Neural crest cell (in vitro differentiated cells): ENCODE measurements around the gene SLC46A2. TPM values are rescaled to one million over a fixed set of nuclear protein-coding genes. Genes with fewer than 3 reads are reported as not detected.

Experiments
- DNase-seq: peaks from one replicate; pipeline ENCODE4 v3.0.0; 2021; ENCODE audit warnings: low read depth, mixed read lengths, low spot score
- H3K27ac Mint-ChIP-seq: one replicate; pipeline ENCODE4 v1.8.0; 2021; ENCODE audit warnings: mild to moderate bottlenecking, mixed read lengths; ENCODE audit not compliant: unreplicated experiment
- H3K27me3 Mint-ChIP-seq: 2 replicates; pipeline ENCODE4 v1.8.0; 2021; ENCODE audit warnings: low read depth, mild to moderate bottlenecking, mixed read lengths
- H3K36me3 Mint-ChIP-seq: 2 replicates; pipeline ENCODE4 v1.8.0; 2021; ENCODE audit warnings: low read depth, mild to moderate bottlenecking, mixed read lengths
- H3K4me1 Mint-ChIP-seq: 2 replicates; pipeline ENCODE4 v1.8.0; 2021; ENCODE audit warnings: mixed read lengths
- H3K4me3 Mint-ChIP-seq: one replicate; pipeline ENCODE4 v1.8.0; 2021; ENCODE audit warnings: mild to moderate bottlenecking, mixed read lengths
- H3K9me3 Mint-ChIP-seq: 2 replicates; pipeline ENCODE4 v1.8.0; 2021; ENCODE audit warnings: mixed read lengths
- total RNA-seq: library from RNA; stranded (reverse); gene quantifications from 2 replicates; pipeline ENCODE4 v1.2.1, GENCODE V29; 2021
- TF ChIP-seq, protein P1 (sequence below): fragments of 200-600 bp; sonication (generic); conservative IDR thresholded peaks from 2 replicates; pipeline ENCODE4 v1.5.0; 2021; ENCODE audit warnings: antibody characterized with exemption, mild to moderate bottlenecking

SLC46A2 gene
- total RNA-seq, 1 donor from 2014 or later, result not detected

DNA sequence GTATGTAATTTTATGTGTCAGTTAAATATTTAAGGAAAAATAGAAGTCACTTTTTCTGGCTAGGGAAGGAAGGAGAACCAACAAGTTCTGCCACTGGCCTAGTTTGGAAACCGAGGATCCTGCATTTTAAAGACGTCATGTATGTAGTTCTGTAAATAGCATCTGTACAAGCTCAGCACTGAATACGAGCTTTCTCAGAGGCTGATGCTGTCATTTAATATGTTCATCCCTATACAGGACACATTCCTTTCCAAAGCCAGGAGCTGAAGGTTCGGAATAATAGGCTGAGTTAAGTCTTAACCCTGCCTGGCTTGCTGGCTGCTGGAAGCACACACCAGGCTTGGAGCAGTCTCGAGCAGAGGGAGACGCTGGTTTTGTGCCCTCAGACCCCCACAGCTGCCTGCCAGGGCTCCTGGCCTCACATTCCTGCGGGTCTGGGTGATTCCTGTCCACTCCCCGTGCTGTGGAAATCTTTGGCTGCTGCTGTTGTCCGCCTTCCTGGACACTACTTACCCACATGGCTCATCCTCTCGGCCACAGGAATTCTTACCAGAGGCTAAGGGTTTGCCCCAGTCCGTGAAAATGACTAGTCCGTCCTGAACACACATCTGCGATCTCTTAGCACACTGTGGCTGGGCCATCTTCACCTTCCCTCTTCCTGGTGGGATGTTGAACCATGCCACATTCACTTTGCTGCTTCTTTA, 36.6 kb downstream of the SLC46A2 start:
- peaks cover under 1% of the 10 kb centered on the region for H3K4me1 Mint-ChIP-seq
- no peaks in the 10 kb centered on the region for H3K27me3 Mint-ChIP-seq
- H3K27ac Mint-ChIP-seq, result no peak overlapping the region
- H3K9me3 Mint-ChIP-seq, result no peaks in the 10 kb centered on the region
- H3K36me3 Mint-ChIP-seq, result peaks cover 2% of the 10 kb centered on the region
- H3K4me3 Mint-ChIP-seq, result no peak overlapping the region
- TF ChIP-seq, protein P1, sequence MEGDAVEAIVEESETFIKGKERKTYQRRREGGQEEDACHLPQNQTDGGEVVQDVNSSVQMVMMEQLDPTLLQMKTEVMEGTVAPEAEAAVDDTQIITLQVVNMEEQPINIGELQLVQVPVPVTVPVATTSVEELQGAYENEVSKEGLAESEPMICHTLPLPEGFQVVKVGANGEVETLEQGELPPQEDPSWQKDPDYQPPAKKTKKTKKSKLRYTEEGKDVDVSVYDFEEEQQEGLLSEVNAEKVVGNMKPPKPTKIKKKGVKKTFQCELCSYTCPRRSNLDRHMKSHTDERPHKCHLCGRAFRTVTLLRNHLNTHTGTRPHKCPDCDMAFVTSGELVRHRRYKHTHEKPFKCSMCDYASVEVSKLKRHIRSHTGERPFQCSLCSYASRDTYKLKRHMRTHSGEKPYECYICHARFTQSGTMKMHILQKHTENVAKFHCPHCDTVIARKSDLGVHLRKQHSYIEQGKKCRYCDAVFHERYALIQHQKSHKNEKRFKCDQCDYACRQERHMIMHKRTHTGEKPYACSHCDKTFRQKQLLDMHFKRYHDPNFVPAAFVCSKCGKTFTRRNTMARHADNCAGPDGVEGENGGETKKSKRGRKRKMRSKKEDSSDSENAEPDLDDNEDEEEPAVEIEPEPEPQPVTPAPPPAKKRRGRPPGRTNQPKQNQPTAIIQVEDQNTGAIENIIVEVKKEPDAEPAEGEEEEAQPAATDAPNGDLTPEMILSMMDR, result no peak
- DNase-seq, result no peak

GRCh38 chr9:112852741-112853504, 37.8 kb downstream of the SLC46A2 start:
- TF ChIP-seq, protein P1, result no peak
- Mint-ChIP-seq H3K4me3 (no peak overlapping the region), H3K36me3 (peaks cover 2% of the 10 kb centered on the region), H3K9me3 (no peaks in the 10 kb centered on the region), H3K27me3 (no peaks in the 10 kb centered on the region), H3K4me1 (peaks cover 3% of the 10 kb centered on the region), H3K27ac (no peak overlapping the region)
- DNase-seq, result no peak

- H3K4me3 Mint-ChIP-seq, result no peak overlapping the region
Observed at GRCh38 chr9:112850840-112851239, 39.8 kb downstream of the SLC46A2 start.

DNA sequence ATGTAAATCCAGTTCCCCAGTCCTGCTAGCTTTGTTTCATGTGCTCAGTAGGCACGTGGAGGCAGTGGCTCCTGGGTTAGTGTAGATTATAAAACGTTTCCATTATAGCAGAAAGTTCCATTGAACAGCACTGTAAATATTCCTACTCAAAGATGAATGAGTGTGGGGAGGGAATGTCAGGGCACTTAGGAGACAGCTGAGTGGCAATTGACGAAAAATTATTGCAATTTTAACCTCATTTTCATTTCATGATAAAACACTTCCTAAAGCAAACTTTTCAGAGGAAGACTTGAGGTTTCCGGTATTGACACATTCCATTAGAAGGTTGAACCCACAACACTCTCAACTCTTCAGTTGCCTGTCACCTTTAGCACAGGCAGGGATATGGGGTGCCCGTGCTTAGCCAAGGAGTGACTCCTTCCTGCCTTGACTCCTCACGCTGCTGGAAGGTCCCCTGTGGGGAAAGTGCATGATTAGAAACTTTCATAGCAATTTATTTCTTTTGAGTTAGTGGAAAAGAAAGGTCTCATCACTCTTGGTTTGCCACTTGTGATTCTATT, 41.2 kb downstream of the SLC46A2 start:
- H3K9me3 Mint-ChIP-seq, result peaks cover 3% of the 10 kb centered on the region
- peaks cover 11% of the 10 kb centered on the region for H3K4me1 Mint-ChIP-seq
- no peak overlapping the region for H3K4me3 Mint-ChIP-seq
- H3K27ac Mint-ChIP-seq, result no peak overlapping the region
- no peaks in the 10 kb centered on the region for H3K27me3 Mint-ChIP-seq
- TF ChIP-seq, protein P1, result no peak
- H3K36me3 Mint-ChIP-seq, result peaks cover 9% of the 10 kb centered on the region
- no peak for DNase-seq

More at GRCh38 chr9:112850840-112851239, 39.8 kb downstream of the SLC46A2 start:
- no peak for DNase-seq
- Mint-ChIP-seq H3K36me3 (peaks cover 2% of the 10 kb centered on the region), H3K4me1 (peaks cover 3% of the 10 kb centered on the region), H3K27ac (no peak overlapping the region), H3K27me3 (no peaks in the 10 kb centered on the region), H3K9me3 (no peaks in the 10 kb centered on the region)
- TF ChIP-seq, protein P1, result no peak

DNA sequence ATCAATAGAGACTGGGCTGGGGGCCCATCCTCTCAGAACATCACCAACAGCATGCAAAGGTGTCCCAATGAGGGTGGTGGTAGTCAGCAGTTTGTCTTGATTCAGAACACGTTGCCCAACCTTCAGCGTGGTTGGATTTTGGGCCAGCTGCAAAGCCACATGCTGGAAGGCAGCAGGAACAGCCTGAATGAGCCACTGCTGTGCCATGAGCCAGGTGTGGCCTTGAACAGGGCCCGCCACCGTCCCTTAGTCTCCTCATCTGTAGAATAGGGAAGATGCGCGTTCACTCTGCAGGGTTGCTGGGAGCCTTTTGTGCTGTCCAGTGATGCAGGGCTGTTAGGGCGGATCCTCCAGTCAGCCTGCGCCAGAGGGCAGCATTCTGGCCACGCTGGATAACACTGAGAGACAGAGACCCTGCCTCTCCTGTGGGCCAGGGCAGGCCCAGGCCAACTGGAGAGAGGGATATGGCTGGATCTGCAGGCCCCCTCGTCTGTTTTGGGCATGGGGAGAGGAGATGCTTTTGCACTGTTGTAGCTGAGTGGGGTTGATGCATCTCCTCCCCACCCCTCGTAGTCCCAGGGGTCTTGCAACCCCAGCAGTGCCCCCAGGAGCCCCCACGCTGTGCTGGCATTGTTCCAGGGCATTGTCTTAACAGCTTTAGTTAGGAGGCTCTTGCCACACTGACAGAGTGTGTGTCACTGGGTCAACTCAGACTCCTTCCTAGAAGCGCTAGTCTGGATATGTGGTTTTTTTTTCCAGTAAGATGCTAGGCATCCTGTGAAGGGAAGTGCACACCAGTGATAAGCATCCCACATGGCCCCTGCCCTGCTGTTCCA, 42.1 kb downstream of the SLC46A2 start:
- peaks cover 18% of the 10 kb centered on the region for H3K4me1 Mint-ChIP-seq
- H3K27me3 Mint-ChIP-seq, result no peaks in the 10 kb centered on the region
- TF ChIP-seq, protein P1, result no peak
- peaks cover 9% of the 10 kb centered on the region for H3K36me3 Mint-ChIP-seq
- H3K4me3 Mint-ChIP-seq, result no peak overlapping the region
- H3K9me3 Mint-ChIP-seq, result peaks cover 3% of the 10 kb centered on the region
- no peak overlapping the region for H3K27ac Mint-ChIP-seq
- DNase-seq, result no peak
